GM19468 (cell line): ENCODE results near the gene POFUT2.
"Not testable (repeated sequence)": the region's sequence is repeated elsewhere in the genome, so short reads cannot be mapped to it uniquely, and the experiment has no call there.

Experiments
- ATAC-seq: cut with Tn5 transposase; IDR thresholded peaks from one replicate; pipeline ENCODE4 v1.9.1; 2021; ENCODE audit warnings: mild to moderate bottlenecking, moderate library complexity, moderate number of reproducible peaks; ENCODE audit not compliant: unreplicated experiment; ENCODE audit errors: extremely low read depth

POFUT2 gene

GRCh38 chr21:45326891-45327440 lies 39.3 kb upstream of the POFUT2 start:
- no peak for ATAC-seq

GRCh38 chr21:45326169-45326851 lies 38.6 kb upstream of the POFUT2 start:
- no peak for ATAC-seq

DNA sequence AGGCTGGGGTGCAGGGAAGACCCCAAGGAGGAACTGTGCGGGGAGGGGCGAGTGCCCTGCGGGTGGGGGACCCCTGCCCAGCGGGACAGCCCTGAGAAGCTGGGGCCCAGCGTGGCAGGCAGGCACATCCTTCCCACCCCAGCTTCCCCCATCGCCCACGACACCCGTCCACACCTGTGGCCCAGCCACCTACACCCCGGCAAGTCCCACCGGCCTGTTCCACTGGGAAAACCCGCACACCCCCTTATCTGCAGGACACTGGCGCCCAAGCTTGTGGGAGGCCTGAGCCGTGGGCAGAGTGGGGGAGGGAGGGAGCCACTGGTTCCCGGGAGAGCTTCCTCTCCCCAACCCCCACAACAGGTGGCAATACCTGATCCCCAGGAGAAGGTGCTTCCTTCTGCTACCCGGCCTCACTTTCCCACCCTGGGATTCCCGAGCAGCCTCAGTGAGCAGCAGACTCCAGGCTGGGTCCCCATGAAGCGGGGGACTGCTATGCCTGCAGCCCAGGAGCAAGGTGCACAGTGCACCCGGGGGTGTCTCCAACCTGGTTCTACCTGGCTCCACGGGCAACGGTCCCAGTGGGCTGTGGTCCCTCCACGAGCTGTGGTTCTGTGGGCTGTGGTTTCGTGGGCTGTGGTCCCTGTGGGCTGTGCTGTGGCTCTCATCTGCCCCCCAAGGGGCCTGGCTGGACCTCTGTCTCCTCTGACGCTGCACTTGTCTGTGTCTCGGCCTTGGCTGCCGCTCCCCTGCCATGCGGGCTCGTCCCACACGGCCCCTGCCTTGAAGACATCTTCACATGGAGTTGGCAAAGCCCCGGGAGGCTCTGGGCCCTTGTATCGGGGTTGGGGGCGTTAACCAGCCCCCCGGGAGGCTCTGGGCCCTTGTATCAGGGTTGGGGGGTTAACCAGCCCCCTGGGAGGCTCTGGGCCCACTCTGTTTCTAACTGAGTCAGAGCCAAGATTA lies 37.8 kb upstream of the POFUT2 start:
- no peak for ATAC-seq

DNA sequence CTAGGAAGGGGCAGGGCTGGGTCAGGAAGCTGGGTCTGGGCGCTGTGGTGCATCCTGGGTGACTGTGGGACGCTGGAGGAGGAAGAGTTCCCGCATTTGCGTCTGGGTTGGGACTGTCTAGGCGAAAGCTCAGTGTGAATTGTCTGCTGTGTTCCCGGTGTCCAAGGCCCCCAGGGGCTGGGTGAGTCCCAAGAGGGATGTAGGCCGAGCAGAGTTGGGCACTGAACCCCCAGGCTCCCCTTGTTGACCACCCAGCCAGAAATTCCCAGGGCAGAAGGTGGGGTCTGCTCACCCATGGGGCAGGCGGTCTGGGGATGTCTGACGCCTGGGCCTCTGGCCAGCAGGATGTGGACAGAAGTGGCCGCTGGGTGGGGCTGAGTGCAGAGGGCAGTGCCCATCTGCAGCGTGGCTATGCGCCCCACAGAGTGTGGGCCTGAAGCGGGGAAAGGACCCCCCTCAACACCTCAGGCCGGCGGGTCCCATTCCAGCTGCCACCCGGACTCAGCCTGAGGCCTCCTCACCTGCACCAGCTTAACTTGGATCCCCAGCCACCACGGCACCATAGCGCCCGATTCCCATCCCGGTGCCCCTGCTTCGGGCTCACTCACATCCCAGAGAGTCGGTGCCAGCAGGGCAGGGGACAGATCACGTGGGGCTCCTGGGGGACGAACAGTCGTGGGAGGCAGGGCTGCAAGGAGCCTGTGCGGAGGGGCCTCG lies 37.0 kb upstream of the POFUT2 start:
- ATAC-seq: no peak

DNA sequence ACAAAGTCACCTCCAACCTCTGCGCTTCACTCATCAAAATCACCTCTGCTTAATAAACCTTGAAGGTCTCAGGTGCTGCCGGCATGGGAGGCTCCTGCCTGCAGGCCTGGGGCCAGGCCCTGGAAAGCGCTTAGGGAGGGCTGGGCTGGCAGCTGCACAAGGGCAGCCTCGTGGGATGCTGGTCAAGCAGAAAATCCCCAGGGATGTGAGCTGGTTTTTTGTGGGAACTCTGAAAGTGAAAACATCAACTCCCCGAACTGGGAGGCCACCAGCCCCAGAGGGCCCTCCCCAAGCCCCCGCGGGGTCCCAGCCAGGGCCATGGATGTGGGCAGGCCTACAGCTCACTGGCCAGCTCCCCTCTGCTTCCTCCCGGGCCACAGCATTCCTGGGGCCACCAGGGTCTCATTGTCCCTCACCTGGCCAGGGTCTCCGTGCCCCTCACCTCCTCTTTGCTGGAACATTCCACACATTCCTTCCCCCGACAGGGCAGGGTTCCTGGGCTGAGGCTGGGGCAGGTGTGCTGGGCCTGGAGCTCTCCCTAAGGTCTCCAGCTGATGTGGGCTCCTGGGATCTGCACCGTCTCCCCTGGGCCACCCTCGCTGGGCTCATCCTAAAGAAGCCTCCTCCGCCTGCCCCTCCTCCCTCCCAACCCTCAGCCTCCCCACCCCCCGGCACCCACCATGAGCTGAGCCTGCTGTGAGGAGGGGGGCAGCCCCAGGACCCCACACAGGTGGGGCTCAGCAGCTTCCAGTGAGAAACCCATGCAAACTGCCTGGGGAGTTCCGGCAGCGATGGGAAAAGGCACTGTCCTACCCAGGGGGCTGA lies 36.0 kb upstream of the POFUT2 start:
- ATAC-seq: no peak

GRCh38 chr21:45322960-45323461 lies 35.3 kb upstream of the POFUT2 start:
- ATAC-seq: no peak

DNA sequence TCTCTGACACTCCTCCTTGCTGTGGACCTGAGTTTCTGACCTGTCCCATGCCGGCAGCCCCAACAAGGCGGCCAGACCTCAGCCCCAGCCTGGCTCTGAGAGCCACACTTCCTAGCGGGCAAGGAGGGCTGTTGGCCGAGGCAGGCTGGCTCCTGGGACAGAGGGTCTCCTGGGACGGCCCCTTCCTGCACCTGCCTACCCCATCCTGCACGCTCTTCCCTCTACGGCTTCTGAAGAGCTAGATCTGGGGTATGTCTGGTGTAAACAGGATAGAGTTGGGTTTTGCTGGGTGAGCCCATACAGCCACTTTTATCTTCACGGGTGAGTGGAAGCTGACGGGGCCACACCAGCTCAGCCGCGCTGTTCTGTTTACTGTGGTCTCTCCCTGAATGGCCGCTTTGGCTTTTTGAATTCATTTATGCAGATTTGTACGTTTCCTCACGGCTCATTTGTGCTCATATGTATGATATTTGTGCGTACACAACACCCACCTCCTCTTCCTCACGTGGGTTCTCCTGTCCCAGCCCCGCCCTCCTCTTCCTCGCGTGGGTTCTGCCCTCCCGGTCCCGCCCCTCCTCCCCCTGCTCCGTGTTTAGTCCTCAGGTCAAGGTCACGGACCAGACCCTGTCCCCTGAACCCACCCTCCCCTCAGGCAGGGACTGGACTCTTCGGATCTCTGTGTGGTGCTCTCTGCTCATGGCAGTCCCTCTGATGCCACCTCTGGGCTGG lies 34.7 kb upstream of the POFUT2 start:
- ATAC-seq: no peak

- no peak for ATAC-seq
Measured at GRCh38 chr21:45320261-45321025, 32.7 kb upstream of the POFUT2 start.

DNA sequence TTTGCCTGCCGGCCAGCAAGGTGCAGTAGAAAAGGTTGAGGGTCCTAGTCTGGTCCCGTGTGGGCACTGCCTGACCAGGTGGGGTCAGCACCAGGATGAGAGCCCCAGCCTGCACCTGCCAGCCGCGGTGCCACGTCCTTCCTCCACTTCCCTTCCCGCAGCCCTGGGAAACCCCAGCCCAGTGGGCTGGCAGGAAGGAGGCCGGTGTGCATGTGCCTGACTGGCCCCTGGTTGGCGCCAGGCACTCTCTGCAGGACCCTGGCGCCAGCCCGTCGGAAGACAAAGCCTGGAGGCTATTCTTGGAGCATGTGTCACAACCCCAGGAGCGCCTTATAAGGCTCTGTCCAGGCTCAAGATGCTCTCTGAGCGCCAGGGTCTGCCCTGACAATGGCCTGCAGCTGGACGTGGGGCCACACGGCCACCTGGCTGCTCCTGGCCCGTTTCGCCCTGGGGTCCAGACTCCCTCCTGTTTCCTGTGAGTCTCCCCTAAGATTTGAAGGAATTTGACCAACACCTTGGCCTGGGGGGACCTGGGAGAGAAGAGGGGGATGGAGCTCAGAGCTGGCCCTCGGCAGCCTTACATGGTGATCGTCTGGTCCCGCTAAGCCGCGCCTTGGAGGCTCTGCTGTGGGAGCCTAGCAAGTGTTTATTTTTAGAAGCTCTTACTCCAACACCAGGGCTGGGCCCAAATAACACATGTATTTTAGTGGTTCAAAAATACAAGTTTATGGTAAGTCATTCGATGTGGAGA lies 31.9 kb upstream of the POFUT2 start:
- ATAC-seq: no peak

GRCh38 chr21:45318556-45319404 lies 31.1 kb upstream of the POFUT2 start:
- no peak for ATAC-seq

DNA sequence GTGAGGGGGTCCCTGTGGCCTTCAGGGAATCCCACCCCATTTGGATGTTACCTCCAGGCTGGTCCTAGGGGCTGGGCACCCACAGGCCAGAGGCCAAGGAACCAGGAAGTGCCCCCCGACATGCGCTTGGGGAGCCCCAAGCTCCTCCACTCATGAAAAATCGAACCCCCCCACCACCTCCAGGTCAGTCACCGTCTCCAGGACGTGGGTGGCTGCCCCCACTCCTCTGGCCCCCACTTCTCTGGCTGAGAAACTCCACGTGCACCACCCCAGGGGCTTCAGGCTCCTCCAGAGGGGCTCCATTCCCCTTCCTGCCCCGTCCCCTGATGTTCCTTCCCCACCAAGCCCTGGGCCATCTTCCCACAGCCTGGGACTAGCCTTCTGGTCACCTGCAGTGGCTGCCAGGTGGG lies 30.5 kb upstream of the POFUT2 start:
- ATAC-seq: no peak

DNA sequence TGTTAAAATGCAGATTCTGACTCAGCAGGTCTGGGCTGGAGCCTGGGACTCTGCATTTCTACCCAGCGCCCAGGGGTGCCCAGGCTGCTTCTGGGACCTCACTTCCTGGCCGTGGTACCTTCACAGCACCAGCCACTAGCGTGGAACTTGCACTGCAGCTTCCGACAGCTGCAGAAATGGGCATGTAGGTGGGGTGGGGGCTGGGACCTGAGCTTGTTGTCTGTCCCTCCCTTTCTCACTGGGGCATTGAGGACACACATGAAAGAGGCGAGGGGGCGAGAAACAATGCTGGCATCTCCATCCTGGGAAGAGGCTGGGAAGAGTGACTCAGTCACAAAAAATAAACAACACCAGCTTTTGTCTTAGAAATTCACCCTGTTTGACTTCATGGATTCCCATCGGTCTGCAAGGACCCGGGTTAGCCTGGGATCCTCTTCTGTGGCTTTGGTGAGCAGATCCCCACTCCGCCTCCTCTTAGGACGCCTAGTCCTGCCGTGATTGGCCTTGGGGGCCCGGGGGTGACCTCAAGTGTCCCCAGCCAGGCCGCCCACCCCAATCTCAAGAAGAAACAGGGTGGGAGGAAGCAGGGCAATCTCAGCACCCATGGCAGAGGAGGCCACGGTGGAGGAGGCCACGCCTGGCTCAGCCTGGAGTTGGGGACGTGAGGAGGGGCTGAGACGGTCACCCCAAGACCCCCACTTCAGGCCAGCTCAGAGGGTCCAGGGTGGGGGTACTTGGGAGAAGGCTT lies 29.9 kb upstream of the POFUT2 start:
- ATAC-seq: no peak

DNA sequence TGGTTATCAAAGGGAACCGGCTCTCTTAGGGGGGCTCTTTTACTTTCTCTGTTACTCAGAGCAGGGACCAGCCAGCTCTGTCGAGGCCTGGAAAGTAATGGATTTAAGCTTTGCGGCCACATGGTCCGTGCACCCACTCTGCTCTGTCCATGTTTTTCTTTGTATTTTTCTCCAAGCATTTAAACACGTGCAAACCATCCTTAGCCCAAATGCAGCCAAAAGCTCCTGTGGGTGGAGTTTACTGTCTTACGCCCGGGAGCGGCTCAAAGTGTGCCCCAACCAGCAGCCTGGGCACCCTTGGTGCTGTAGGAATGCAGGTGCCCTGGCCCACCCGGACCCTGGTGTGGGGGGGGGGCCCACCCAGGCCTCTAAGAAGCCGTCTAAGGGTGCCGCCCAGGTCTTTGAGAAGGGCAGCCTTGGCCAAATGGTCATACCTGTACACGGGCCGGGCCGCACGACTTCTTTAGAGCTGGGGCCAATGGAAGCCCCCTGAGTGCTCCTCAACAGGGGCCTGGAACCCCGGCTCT lies 29.2 kb upstream of the POFUT2 start:
- ATAC-seq: no peak

GRCh38 chr21:45315676-45316470 lies 28.2 kb upstream of the POFUT2 start:
- not testable (repeated sequence) for ATAC-seq

DNA sequence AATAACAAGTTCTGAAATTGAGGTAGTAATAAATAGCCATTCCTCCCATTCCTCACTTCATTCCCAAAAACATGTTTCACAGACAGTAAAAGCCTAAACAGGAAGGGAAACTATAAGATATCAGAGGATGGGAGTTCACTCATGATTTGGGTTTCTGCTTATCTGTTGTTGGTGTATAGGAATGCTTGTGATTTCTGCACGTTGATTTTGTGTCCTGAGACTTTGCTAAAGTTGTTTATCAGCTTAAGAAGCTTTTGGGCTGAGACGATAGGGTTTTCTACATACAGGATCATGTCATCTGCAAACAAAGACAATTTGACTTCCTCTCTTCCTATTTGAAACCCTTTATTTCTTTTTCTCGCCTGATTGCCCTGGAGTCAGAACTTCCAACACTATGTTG lies 26.0 kb upstream of the POFUT2 start:
- ATAC-seq: no peak
